ENCODE data around the gene FGF8.

DNA sequence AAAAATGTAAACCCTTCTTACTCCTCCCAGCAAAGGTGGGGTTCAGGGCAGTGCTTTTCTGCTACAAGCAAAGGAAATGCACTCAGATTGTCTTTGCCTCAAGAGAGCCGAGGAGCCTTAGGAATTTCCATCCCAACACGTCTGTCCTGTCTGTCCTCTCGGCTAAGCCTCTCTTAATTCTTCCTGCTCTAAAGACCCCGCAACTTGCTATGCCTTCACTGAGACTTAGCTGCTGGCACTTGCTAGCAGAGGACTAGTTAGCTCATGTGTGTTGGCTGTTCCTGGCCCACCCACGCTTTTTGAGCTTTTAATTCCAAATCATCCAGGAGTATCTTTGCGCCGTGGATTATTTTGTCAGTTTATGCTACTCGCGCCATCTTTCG is 7.8 kb upstream of the FGF8 start:
- no peak for TF ChIP-seq CTCF (IDR thresholded peaks at IDR 0.05; ENCODE audit: low read length)
- TF ChIP-seq EZH2 (IDR thresholded peaks at IDR 0.05; ENCODE audit: borderline replicate concordance, low read length): no peak
